CD8-positive, alpha-beta memory T cell (primary cell): Measurements from ENCODE around the gene TPO. TPM values are rescaled to one million over a fixed set of nuclear protein-coding genes. Genes with fewer than 3 reads are reported as not detected.
"Not testable (repeated sequence)": the region's sequence is repeated elsewhere in the genome, so short reads cannot be mapped to it uniquely, and the experiment has no call there.

Experiments used
- CTCF ChIA-PET: fragments of 350-600 bp; sonication (Branson Sonifier 250); formaldehyde crosslinking; loops from one replicate; lab custom pipeline; 2021; ENCODE audit warnings: antibody characterized with exemption; lab: Charles Lee
- POLR2A ChIA-PET: fragments of 350-600 bp; sonication (Branson Sonifier 250); formaldehyde crosslinking; loops from one replicate; lab custom pipeline; 2021; ENCODE audit warnings: antibody characterized with exemption; lab: Charles Lee
- DNase-seq, 5 donors: peaks; one replicate each; pipeline versions ENCODE4 v3.0.0 to v3.0.0-alpha.2; 2020 to 2022; ENCODE audit warnings: mixed read lengths in 1 of 5
- H3K27ac ChIP-seq: one replicate; pipeline ENCODE4 v1.7.0; 2013; ENCODE audit warnings: low read depth, mild to moderate bottlenecking, low read length, moderate library complexity
- H3K27me3 ChIP-seq: 2 replicates; pipeline ENCODE4 v1.7.0; 2013; ENCODE audit warnings: low read length, mild to moderate bottlenecking; ENCODE audit not compliant: insufficient read depth, poor library complexity, severe bottlenecking
- H3K36me3 ChIP-seq: 2 replicates; pipeline ENCODE4 v1.7.0; 2013; ENCODE audit warnings: mild to moderate bottlenecking, low read length, moderate library complexity; ENCODE audit not compliant: insufficient read depth
- H3K4me1 ChIP-seq: 2 replicates; pipeline ENCODE4 v1.7.0; 2013; ENCODE audit warnings: mild to moderate bottlenecking, low read length, moderate library complexity; ENCODE audit not compliant: insufficient read depth
- H3K4me3 ChIP-seq: 2 replicates; pipeline ENCODE4 v1.7.0; 2013; ENCODE audit warnings: mild to moderate bottlenecking, low read length
- H3K9me3 ChIP-seq: 2 replicates; pipeline ENCODE4 v1.7.0; 2013; ENCODE audit warnings: mild to moderate bottlenecking, low read length
- H3K27ac Mint-ChIP-seq, 8 donors: one replicate each; pipeline ENCODE4 v1.8.0; 2020 to 2021; ENCODE audit warnings: mixed read lengths in 8 of 8, mild to moderate bottlenecking in 6 of 8, inconsistent platforms in 3 of 8, moderate library complexity in 3 of 8
- H3K27me3 Mint-ChIP-seq, 2 donors: one replicate each; pipeline ENCODE4 v1.8.0; 2020 to 2021; ENCODE audit warnings: mixed read lengths in 2 of 2, mild to moderate bottlenecking in 1 of 2, moderate library complexity in 1 of 2
- H3K36me3 Mint-ChIP-seq, 3 donors: one replicate each; pipeline ENCODE4 v1.8.0; 2020 to 2021; ENCODE audit warnings: mixed read lengths in 3 of 3, inconsistent platforms in 1 of 3, mild to moderate bottlenecking in 1 of 3
- H3K4me1 Mint-ChIP-seq, 3 donors: one replicate each; pipeline ENCODE4 v1.8.0; 2020 to 2021; ENCODE audit warnings: mixed read lengths in 3 of 3, inconsistent platforms in 1 of 3, mild to moderate bottlenecking in 1 of 3
- H3K4me3 Mint-ChIP-seq, 7 donors: one replicate each; pipeline ENCODE4 v1.8.0; 2020 to 2021; ENCODE audit warnings: mixed read lengths in 7 of 7, mild to moderate bottlenecking in 6 of 7, moderate library complexity in 4 of 7, inconsistent platforms in 2 of 7
- H3K9me3 Mint-ChIP-seq, 5 donors: one replicate each; pipeline ENCODE4 v1.8.0; 2020 to 2022; ENCODE audit warnings: mixed read lengths in 5 of 5, mild to moderate bottlenecking in 3 of 5, moderate library complexity in 2 of 5, inconsistent platforms in 1 of 5
- polyA plus RNA-seq: library from polyadenylated mRNA; unstranded; fragments of 300-500 nt; fragmentation: Illumina TruSeq; gene quantifications from one replicate; pipeline ENCODE4 v1.2.3, GENCODE V29; 2021
- total RNA-seq, 2 experiments: library from RNA; stranded (reverse); gene quantifications; one replicate each; pipeline ENCODE4 v1.2.3, GENCODE V29; 2021

TPO gene
- total and polyA plus RNA-seq, 3 experiments from 2014 or later, result 1.8 TPM; not detected in 2

- peaks cover 0 to 7% of the 10 kb centered on the region in 2 donors for H3K27me3 Mint-ChIP-seq
- POLR2A ChIA-PET, result no interaction called here
- Histone ChIP-seq H3K36me3 (no peaks in the 10 kb centered on the region), H3K27ac (no peak overlapping the region), H3K27me3 (no peaks in the 10 kb centered on the region), H3K9me3 (no peaks in the 10 kb centered on the region), H3K4me1 (no peaks in the 10 kb centered on the region), H3K4me3 (no peak overlapping the region)
- no peak overlapping the region for H3K4me3 Mint-ChIP-seq
- no peaks in the 10 kb centered on the region for H3K36me3 Mint-ChIP-seq
- no peaks in the 10 kb centered on the region for H3K4me1 Mint-ChIP-seq
- H3K9me3 Mint-ChIP-seq, result peaks cover 0 to 1% (median 0%) of the 10 kb centered on the region in 5 donors
- no peak for DNase-seq
- H3K27ac Mint-ChIP-seq, result no peak overlapping the region
- CTCF ChIA-PET, result no interaction called here
Measured at GRCh38 chr2:1375794-1376193, 37.5 kb upstream of the TPO start.

GRCh38 chr2:1377473-1377872 lies 35.8 kb upstream of the TPO start:
- H3K36me3 ChIP-seq, result no peaks in the 10 kb centered on the region
- H3K27me3 Mint-ChIP-seq, result peaks cover 0 to 7% of the 10 kb centered on the region in 2 donors
- no peaks in the 10 kb centered on the region for H3K9me3 ChIP-seq
- H3K27ac ChIP-seq, result no peak overlapping the region
- no peak overlapping the region for H3K27ac Mint-ChIP-seq
- H3K4me1 ChIP-seq, result no peaks in the 10 kb centered on the region
- DNase-seq, result no peak
- H3K4me1 Mint-ChIP-seq, result no peaks in the 10 kb centered on the region
- no peak overlapping the region for H3K4me3 ChIP-seq
- ChIA-PET POLR2A (no interaction called here), CTCF (no interaction called here)
- H3K9me3 Mint-ChIP-seq, result peaks cover 0 to 1% (median 0%) of the 10 kb centered on the region in 5 donors
- no peaks in the 10 kb centered on the region for H3K36me3 Mint-ChIP-seq
- H3K27me3 ChIP-seq, result no peaks in the 10 kb centered on the region
- no peak overlapping the region for H3K4me3 Mint-ChIP-seq

- no peaks in the 10 kb centered on the region for H3K4me1 Mint-ChIP-seq
- H3K27me3 ChIP-seq, result no peaks in the 10 kb centered on the region
- H3K27me3 Mint-ChIP-seq, result peaks cover 0 to 7% of the 10 kb centered on the region in 2 donors
- H3K36me3 Mint-ChIP-seq, result no peaks in the 10 kb centered on the region
- no peaks in the 10 kb centered on the region for H3K36me3 ChIP-seq
- no peak for DNase-seq
- peaks cover 0 to 4% (median 0%) of the 10 kb centered on the region in 5 donors for H3K9me3 Mint-ChIP-seq
- no peak overlapping the region for H3K27ac ChIP-seq
- no peak overlapping the region for H3K4me3 ChIP-seq
- H3K4me1 ChIP-seq, result no peaks in the 10 kb centered on the region
- POLR2A ChIA-PET, result no interaction called here
- no peak overlapping the region for H3K4me3 Mint-ChIP-seq
- H3K9me3 ChIP-seq, result no peaks in the 10 kb centered on the region
- H3K27ac Mint-ChIP-seq, result no peak overlapping the region
- CTCF ChIA-PET, result no interaction called here
Measured at GRCh38 chr2:1378456-1379150, 34.7 kb upstream of the TPO start.

- no peak for DNase-seq
- ChIA-PET CTCF (no interaction called here), POLR2A (no interaction called here)
- H3K27ac Mint-ChIP-seq, result no peak overlapping the region
- no peak overlapping the region for H3K4me3 Mint-ChIP-seq
- Histone ChIP-seq H3K9me3 (no peaks in the 10 kb centered on the region), H3K27me3 (no peaks in the 10 kb centered on the region), H3K4me1 (no peaks in the 10 kb centered on the region), H3K36me3 (no peaks in the 10 kb centered on the region), H3K4me3 (no peak overlapping the region), H3K27ac (no peak overlapping the region)
- no peaks in the 10 kb centered on the region for H3K4me1 Mint-ChIP-seq
- H3K27me3 Mint-ChIP-seq, result peaks cover 0 to 1% of the 10 kb centered on the region in 2 donors
- H3K36me3 Mint-ChIP-seq, result no peaks in the 10 kb centered on the region
- H3K9me3 Mint-ChIP-seq, result peaks cover 0 to 2% (median 0%) of the 10 kb centered on the region in 5 donors
Measured at GRCh38 chr2:1381644-1382043, 31.6 kb upstream of the TPO start.

- H3K36me3 Mint-ChIP-seq, H3K4me1 ChIP-seq, DNase-seq, H3K27ac ChIP-seq, H3K4me1 Mint-ChIP-seq, H3K36me3 ChIP-seq, H3K27me3 Mint-ChIP-seq, POLR2A ChIA-PET, H3K27me3 ChIP-seq, H3K9me3 ChIP-seq, H3K9me3 Mint-ChIP-seq, H3K27ac Mint-ChIP-seq, H3K4me3 ChIP-seq, CTCF ChIA-PET: not testable (repeated sequence)
- peak overlapping the region in 2 of 7 donors; percentile 17 to 66 for H3K4me3 Mint-ChIP-seq
Measured at GRCh38 chr2:1387954-1388725, 25.1 kb upstream of the TPO start.

GRCh38 chr2:1390118-1390517 lies 23.1 kb upstream of the TPO start:
- H3K4me1 Mint-ChIP-seq, H3K36me3 Mint-ChIP-seq, H3K27ac Mint-ChIP-seq, H3K27me3 ChIP-seq, POLR2A ChIA-PET, CTCF ChIA-PET, H3K4me3 ChIP-seq, H3K9me3 ChIP-seq, H3K4me3 Mint-ChIP-seq, H3K4me1 ChIP-seq, H3K36me3 ChIP-seq, DNase-seq, H3K27ac ChIP-seq, H3K9me3 Mint-ChIP-seq: not testable (repeated sequence)
- H3K27me3 Mint-ChIP-seq, result peaks cover 8 to 11% of the 10 kb centered on the region in 2 donors

- no peaks in the 10 kb centered on the region for H3K36me3 Mint-ChIP-seq
- Histone ChIP-seq H3K36me3 (no peaks in the 10 kb centered on the region), H3K27ac (no peak overlapping the region), H3K4me3 (no peak overlapping the region), H3K9me3 (no peaks in the 10 kb centered on the region), H3K27me3 (peaks cover 5% of the 10 kb centered on the region), H3K4me1 (no peaks in the 10 kb centered on the region)
- H3K4me1 Mint-ChIP-seq, result peaks cover 0 to 6% (median 5%) of the 10 kb centered on the region in 3 donors
- H3K4me3 Mint-ChIP-seq, result no peak overlapping the region
- H3K9me3 Mint-ChIP-seq, result peaks cover 0 to 7% (median 5%) of the 10 kb centered on the region in 5 donors
- no peak overlapping the region for H3K27ac Mint-ChIP-seq
- CTCF ChIA-PET, result no interaction called here
- no peak for DNase-seq
- POLR2A ChIA-PET, result no interaction called here
- H3K27me3 Mint-ChIP-seq, result peaks cover 8 to 16% of the 10 kb centered on the region in 2 donors
Measured at GRCh38 chr2:1393321-1393720, 19.9 kb upstream of the TPO start.

GRCh38 chr2:1394709-1395408 lies 18.4 kb upstream of the TPO start:
- Histone ChIP-seq H3K27me3 (peaks cover 5% of the 10 kb centered on the region), H3K4me1 (no peaks in the 10 kb centered on the region), H3K4me3 (no peak overlapping the region), H3K27ac (no peak overlapping the region), H3K36me3 (no peaks in the 10 kb centered on the region), H3K9me3 (no peaks in the 10 kb centered on the region)
- H3K27me3 Mint-ChIP-seq, result peaks cover 9 to 19% of the 10 kb centered on the region in 2 donors
- no peak overlapping the region for H3K4me3 Mint-ChIP-seq
- no peak overlapping the region for H3K27ac Mint-ChIP-seq
- H3K4me1 Mint-ChIP-seq, result no peaks in the 10 kb centered on the region
- DNase-seq, result no peak
- POLR2A ChIA-PET, result no interaction called here
- H3K36me3 Mint-ChIP-seq, result no peaks in the 10 kb centered on the region
- H3K9me3 Mint-ChIP-seq, result peaks cover 0 to 7% (median 3%) of the 10 kb centered on the region in 5 donors
- CTCF ChIA-PET, result no interaction called here
